GM20000 (cell line): Measurements from ENCODE around the gene TNPO3.

Experiments used
- DNase-seq: peaks from one replicate; pipeline ENCODE4 v3.0.0; 2012; ENCODE audit warnings: low spot score
- CTCF ChIP-seq: IDR thresholded peaks from 2 replicates; pipeline ENCODE4 v1.5.1; 2012; ENCODE audit warnings: mild to moderate bottlenecking, control low read depth; ENCODE audit errors: extremely low read depth, missing control alignments

Gene TNPO3

DNA sequence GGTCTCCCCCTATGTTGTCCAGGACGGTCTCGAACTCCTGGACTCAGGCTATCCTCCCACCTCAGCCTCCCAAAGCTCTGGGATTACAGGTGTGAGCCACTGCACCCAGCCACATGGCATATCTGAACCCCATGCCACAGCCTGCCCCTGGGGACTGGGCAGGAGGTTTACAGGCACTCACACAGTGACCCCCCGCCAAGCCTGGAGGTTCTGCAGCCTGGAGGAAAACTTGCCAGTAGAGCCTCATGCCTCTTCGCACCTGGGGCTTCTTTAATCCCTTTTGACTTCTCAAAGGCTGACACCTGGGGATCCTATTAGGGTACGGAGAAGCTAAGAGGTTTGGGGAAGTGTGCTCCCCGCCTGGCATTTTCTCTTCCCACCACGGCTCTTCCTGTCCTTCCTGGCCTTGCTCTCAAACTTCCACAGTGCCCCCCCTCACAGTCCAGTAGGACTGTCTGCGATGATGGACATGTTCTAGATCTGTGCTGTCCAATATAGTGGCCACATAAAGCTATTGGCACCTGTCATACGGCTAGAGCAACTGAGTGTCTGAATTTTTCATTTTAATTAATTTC, 133.0 kb downstream of the TNPO3 start:
- no peak for DNase-seq

DNA sequence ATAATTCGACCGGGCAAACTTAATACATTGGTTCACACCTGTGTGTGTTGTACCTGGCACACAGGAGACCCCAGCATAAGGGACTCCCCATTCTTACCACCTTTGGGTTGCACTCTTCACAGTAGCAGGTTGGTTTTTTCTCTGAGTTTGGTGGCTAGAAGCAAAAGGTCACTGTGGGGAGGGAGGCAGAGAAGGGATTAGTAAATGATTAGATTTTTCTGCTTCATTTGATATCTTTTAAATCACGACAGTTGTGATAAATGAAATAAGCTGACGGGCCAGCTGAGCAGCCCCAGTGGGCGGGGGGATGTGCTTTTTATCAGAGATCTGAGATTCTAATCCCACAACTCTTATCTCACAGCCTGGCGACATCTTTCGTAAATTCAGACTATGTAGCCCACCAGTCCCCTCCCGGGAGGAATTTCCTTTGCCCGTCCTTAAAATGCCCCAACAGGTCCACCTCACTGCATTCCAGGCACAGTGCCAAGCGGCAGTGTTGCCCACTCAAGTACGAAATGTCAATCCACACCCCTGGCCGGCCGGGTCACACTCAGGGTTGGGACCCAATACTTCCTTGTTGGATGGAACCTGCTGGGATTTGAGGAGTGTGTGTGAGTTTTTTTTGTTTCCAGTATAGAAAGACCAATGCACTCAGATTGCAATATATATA, 133.9 kb downstream of the TNPO3 start:
- no peak for DNase-seq
- no peak for TF ChIP-seq CTCF

More for the DNA sequence above, 133.0 kb downstream of the TNPO3 start:
- TF ChIP-seq CTCF = no peak

DNA sequence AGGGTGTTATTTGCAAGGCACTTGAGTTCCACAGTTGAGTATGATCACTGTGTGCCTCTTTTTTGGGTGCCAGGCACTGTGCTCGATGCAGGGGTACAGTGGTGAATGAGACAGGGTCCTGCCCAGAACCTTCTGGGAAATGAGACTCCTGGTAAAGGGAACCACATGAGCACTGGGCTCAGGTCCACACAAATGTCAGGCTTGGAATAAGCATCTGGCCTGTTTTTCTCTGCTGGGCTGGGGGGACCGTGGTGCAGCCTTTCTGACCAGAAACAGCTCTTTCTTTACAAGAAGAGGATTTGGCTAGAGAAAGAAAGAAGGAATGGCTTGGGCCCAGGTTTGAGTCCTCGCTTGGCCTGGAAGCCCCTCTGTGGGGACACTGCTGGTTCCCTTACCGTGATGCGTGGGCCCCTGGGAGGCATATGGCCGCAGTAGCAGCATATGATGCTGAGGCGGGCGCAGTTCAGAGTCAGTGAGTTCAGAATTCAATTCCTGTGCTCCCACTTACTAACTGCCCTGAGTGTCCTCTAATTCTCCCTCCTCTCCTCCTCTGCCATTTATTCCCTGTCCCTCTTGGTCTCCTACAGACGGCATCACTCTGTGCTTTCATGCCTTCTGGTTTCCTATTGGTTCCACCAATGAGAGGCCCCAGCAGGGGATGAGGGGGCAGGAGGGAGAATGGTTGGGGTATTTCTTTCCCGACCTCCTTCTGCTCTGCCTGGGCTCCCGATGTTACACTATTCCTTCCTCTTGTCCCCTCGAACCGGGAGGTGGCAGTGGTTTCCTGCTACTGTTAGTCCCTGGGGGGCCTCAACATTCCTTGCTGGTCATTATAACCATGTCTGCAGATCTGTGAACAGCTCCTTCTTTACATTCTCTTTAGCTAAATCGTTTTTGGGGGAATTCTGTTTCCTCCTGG, 134.8 kb downstream of the TNPO3 start:
- DNase-seq = no peak
- no peak for TF ChIP-seq CTCF

- DNase-seq = no peak
- no peak for TF ChIP-seq CTCF
Observed at GRCh38 chr7:128919241-128919640, 135.7 kb downstream of the TNPO3 start.

DNA sequence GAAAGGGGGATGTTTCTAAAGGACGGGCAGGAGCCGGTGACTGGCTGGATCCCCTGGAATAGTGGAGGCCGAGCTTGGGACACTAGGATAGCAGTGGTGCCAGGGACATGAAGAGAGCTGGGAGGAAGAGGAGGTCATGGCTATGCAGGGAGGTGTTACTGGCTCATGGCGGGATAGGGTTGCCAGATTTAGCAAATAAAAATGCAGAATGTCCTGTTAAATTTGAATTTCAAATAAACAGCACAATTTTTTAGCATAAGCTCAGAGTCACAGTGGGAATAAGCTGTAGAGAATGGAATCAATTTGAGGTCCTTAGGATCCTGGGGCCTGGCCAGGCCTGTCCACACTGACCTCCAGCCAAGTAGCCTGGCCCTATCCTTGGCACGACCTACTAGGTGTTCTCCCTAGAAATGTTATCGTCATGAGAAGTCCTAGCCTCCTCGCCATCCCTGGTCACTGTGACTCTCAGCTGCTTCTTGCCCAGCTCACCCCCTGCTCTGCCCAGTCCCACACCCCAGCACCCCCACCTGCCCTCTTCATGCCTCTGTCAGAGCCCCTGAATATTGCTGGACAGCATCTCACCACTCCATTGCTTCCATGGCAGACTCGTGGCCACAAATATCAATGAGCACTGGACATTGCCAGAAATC, 136.8 kb downstream of the TNPO3 start:
- no peak for TF ChIP-seq CTCF
- no peak for DNase-seq

DNA sequence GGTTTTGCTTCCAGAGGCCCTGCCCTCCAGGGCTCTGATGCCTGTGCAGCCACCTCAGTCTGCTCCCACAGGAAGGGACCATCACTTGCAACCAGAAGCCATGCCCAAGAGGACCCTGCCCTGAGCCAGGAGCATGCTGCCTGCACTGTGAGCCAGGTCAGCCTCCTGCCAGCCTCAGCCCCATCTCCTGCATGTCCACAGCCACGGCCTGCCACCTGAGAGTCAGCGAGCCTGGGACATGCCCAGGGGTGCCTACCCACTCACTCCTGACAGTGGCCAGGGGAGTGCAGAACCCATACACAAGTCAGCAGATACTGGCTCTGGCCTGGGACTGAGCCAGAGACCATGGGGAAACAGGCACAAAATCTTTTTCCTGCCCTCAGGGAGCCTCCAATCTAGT, 137.8 kb downstream of the TNPO3 start:
- TF ChIP-seq CTCF = no peak
- DNase-seq = no peak

DNA sequence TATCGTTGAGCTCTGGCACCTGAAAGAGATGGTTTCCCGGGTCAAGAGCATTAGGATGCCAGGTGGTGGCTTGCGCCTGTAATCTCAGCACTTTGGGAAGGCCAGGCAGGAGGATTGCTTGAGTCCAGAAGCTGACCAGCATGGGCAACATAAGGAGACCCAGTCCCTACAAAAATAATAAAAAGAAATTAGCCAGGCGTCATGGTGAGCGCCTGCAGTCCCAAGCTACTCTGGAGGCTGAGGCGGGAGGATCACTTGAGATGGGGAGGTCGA, 138.3 kb downstream of the TNPO3 start:
- TF ChIP-seq CTCF = no peak
- no peak for DNase-seq
